ENCODE measurements around the gene SAP30BP.

DNA sequence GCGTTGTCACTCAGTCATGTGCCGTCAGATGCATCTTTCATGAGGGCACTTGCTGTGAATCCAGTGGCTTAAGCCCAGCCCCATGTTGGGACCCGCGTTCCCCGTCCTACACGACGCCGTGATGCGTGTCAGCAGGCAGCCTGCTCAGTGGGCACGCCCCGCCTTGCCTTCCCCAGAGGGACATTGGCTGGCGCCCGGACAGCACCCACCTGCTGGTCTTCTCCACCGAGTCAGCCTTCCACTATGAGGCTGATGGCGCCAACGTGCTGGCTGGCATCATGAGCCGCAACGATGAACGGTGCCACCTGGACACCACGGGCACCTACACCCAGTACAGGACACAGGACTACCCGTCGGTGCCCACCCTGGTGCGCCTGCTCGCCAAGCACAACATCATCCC, 62.9 kb downstream of the SAP30BP start:
- no peak for TF ChIP-seq ZNF274 (IDR thresholded peaks at IDR 0.05; ENCODE audit: low read depth, low read length)
- TF ChIP-seq YY1 (IDR thresholded peaks at IDR 0.05; ENCODE audit: insufficient read depth, insufficient read length) = no peak
- TF ChIP-seq SUZ12 (IDR thresholded peaks at IDR 0.05; ENCODE audit: extremely low read depth, insufficient read depth, insufficient read length) = no peak

Measured in NT2/D1 (cell line).